ENCODE measurements around the gene CRELD1. TPM values are rescaled to one million over a fixed set of nuclear protein-coding genes. Genes with fewer than 3 reads are reported as not detected.
"Not testable (repeated sequence)": the region's sequence is repeated elsewhere in the genome, so short reads cannot be mapped to it uniquely, and the experiment has no call there.

Gene CRELD1
- total RNA-seq, 1 donor from 2014 or later: 60.3 TPM

DNA sequence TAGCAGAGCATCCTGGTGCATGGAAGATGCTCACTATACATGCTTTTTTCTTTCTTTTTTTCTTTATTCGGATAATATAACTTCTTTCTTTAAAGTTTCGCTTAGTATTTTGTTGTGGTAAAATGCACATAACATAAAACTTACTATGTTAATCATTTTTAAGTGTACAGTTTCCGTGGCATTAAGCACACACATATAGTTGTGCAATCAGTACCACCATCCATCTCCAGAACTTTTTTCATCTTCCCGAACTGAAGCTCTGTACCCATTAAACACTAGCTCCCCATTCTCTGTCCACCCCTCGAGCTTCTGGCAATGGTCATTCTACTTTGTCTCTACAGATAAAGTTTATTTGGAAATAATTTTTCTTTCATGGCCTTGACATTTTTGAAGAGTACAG, 44.2 kb upstream of the CRELD1 start:
- TF ChIP-seq, protein P1, sequence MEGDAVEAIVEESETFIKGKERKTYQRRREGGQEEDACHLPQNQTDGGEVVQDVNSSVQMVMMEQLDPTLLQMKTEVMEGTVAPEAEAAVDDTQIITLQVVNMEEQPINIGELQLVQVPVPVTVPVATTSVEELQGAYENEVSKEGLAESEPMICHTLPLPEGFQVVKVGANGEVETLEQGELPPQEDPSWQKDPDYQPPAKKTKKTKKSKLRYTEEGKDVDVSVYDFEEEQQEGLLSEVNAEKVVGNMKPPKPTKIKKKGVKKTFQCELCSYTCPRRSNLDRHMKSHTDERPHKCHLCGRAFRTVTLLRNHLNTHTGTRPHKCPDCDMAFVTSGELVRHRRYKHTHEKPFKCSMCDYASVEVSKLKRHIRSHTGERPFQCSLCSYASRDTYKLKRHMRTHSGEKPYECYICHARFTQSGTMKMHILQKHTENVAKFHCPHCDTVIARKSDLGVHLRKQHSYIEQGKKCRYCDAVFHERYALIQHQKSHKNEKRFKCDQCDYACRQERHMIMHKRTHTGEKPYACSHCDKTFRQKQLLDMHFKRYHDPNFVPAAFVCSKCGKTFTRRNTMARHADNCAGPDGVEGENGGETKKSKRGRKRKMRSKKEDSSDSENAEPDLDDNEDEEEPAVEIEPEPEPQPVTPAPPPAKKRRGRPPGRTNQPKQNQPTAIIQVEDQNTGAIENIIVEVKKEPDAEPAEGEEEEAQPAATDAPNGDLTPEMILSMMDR (IDR thresholded peaks at IDR 0.05; ENCODE audit: unreplicated experiment): no peak
- Mint-ChIP-seq H3K4me3 (ENCODE audit: low read depth) (no peak overlapping the region), H3K9me3 (ENCODE audit: low read depth) (no peaks in the 10 kb centered on the region)

GRCh38 chr3:9890249-9891071, 43.2 kb upstream of the CRELD1 start, which contains the start of gene JAGN1:
TSS of gene JAGN1 (plus strand) at chr3:9890610. CDS start at chr3:9890723, 113 bp downstream.
- H3K9me3 Mint-ChIP-seq (ENCODE audit: low read depth): no peaks in the 10 kb centered on the region
- peaks cover 5% of the 10 kb centered on the region for H3K4me1 Mint-ChIP-seq (ENCODE audit: low read depth)
- H3K36me3 Mint-ChIP-seq (ENCODE audit: insufficient read depth): peaks cover 9% of the 10 kb centered on the region
- peak within 1 kb of the TSS; percentile 99 for H3K4me3 Mint-ChIP-seq (ENCODE audit: low read depth)
- H3K27ac Mint-ChIP-seq: peak within 1 kb of the TSS; percentile 98
- DNase-seq (ENCODE audit: low spot score, unreplicated experiment): peak; percentile 73
- TF ChIP-seq, protein P1 (IDR thresholded peaks at IDR 0.05; ENCODE audit: unreplicated experiment): no peak
- H3K27me3 Mint-ChIP-seq: no peaks in the 10 kb centered on the region

More for the DNA sequence above, 44.2 kb upstream of the CRELD1 start:
- H3K27me3 Mint-ChIP-seq: no peaks in the 10 kb centered on the region
- H3K27ac Mint-ChIP-seq: no peak overlapping the region
- no peak for DNase-seq (ENCODE audit: low spot score, unreplicated experiment)
- peaks cover 5% of the 10 kb centered on the region for H3K4me1 Mint-ChIP-seq (ENCODE audit: low read depth)
- H3K36me3 Mint-ChIP-seq (ENCODE audit: insufficient read depth): peaks cover 6% of the 10 kb centered on the region

DNA sequence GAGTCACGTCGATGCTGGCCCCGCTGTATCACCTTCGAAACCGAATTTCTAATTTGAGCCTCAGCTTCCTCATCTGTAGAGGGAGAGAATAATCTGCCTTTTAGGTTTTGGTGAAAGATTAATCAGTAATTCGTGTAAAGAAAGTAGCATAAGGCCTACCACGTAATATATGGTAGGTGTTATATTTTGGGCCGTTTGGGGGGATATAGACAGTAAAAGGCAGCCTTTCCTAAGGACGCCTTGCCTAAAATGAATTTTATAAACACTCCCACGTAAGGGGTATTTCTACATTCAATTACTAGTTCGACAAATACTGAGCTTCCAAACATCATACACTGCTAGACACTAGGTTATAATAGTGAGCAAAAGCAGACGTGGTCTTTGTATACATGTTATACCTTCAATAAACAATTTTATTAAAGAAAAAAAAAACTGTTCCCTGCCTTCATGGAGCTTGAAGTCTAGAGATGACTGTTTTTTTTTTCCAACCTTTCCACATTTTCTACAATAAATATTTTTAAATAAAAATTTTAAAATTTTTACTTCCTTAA, 42.5 kb upstream of the CRELD1 start:
- TF ChIP-seq, protein P1 (IDR thresholded peaks at IDR 0.05; ENCODE audit: unreplicated experiment): no peak
- H3K4me3 Mint-ChIP-seq (ENCODE audit: low read depth): peak overlapping the region; percentile 99

DNA sequence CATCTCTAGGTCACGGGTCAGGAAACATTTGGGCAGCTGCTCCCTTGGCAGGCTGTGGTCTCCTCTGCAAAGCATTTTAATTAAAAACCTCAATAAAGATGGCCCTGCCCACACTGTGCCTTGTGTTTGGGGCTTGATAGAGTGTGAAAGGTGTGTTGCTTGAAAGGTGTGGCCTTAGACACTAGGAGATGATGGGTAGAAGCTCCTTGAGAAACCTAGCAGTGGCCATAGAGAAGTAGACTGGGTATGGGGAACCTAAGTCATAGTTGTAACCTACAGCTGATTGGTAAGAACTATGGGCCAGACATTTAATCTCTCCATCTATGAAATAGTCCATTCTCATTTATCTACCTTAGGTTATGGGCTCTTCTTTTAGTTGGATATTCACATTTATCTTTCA, 39.9 kb upstream of the CRELD1 start:
- H3K27me3 Mint-ChIP-seq: no peaks in the 10 kb centered on the region
- H3K27ac Mint-ChIP-seq: no peak overlapping the region
- H3K4me3 Mint-ChIP-seq (ENCODE audit: low read depth): no peak overlapping the region
- peaks cover 10% of the 10 kb centered on the region for H3K36me3 Mint-ChIP-seq (ENCODE audit: insufficient read depth)
- peaks cover 24% of the 10 kb centered on the region for H3K4me1 Mint-ChIP-seq (ENCODE audit: low read depth)
- DNase-seq (ENCODE audit: low spot score, unreplicated experiment): no peak
- no peaks in the 10 kb centered on the region for H3K9me3 Mint-ChIP-seq (ENCODE audit: low read depth)
- TF ChIP-seq, protein P1 (IDR thresholded peaks at IDR 0.05; ENCODE audit: unreplicated experiment): no peak

More for the DNA sequence above, 42.5 kb upstream of the CRELD1 start:
- Mint-ChIP-seq H3K9me3 (ENCODE audit: low read depth) (no peaks in the 10 kb centered on the region), H3K4me1 (ENCODE audit: low read depth) (peaks cover 5% of the 10 kb centered on the region), H3K27me3 (no peaks in the 10 kb centered on the region), H3K36me3 (ENCODE audit: insufficient read depth) (peaks cover 10% of the 10 kb centered on the region), H3K27ac (peak overlapping the region; percentile 98)
- no peak for DNase-seq (ENCODE audit: low spot score, unreplicated experiment)

DNA sequence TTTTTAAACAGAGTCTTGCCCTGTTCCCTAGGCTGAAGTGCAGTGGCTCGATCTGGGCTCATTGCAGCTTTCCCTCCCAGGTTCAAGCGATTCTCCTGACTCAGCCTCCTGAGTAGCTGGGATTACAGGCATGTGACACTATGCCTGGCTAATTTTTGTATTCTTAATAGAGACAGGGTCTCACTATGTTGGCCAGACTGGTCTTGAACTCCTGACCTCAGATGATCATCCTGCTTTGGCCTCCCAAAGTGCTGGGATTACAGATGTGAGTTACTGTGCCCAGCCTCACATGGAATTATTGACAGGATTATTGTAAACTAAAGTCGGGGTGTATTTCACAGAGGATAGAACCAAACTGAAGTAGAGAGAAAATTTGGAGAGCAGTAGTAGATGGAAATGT, 37.9 kb upstream of the CRELD1 start:
- peak overlapping the region; percentile 10 for H3K27ac Mint-ChIP-seq
- DNase-seq (ENCODE audit: low spot score, unreplicated experiment); H3K9me3 Mint-ChIP-seq (ENCODE audit: low read depth); H3K27me3 Mint-ChIP-seq; H3K4me3 Mint-ChIP-seq (ENCODE audit: low read depth): not testable (repeated sequence)
- H3K36me3 Mint-ChIP-seq (ENCODE audit: insufficient read depth): peaks cover 10% of the 10 kb centered on the region
- peaks cover 27% of the 10 kb centered on the region for H3K4me1 Mint-ChIP-seq (ENCODE audit: low read depth)

DNA sequence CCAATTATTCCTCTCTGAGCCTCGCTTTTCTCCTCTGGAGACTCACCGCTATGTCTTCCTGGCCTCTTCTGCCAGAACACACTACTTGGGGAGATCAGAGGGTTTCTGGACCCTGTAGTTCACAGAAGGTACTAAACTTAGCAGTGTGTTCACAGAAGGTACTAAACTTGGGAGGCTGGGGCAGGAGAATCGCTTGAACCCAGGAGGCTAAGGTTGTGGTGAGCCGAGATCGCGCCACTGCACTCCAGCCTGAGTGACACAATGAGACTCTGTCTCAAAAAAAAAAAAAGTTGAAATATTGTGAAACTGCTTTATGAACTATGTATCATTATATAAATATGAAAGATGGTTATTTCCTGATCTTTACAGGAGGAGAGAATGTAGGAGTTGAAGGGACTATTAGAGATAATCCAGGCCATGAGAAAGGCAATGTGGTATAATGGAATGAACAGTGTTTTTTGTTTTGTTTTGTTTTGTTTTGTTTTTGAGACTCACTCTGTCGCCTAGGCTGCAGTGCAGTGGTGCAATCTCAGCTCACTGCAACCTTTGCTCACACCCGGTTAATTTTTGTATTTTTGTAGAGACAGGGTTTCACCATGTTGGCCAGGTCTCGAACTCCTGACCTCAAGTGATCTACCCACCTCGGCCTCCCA, 36.8 kb upstream of the CRELD1 start:
- Mint-ChIP-seq H3K4me1 (ENCODE audit: low read depth) (peaks cover 29% of the 10 kb centered on the region), H3K36me3 (ENCODE audit: insufficient read depth) (peaks cover 10% of the 10 kb centered on the region)
- H3K9me3 Mint-ChIP-seq (ENCODE audit: low read depth); DNase-seq (ENCODE audit: low spot score, unreplicated experiment); H3K27me3 Mint-ChIP-seq; H3K4me3 Mint-ChIP-seq (ENCODE audit: low read depth); H3K27ac Mint-ChIP-seq: not testable (repeated sequence)
